GM18951 (cell line): ENCODE data around the gene NASP.

Experiments
- POLR2A ChIP-seq: IDR thresholded peaks from 4 replicates; pipeline ENCODE4 v1.6.1; 2011; ENCODE audit warnings: mild to moderate bottlenecking; ENCODE audit not compliant: insufficient read length, insufficient read depth; ENCODE audit errors: extremely low read depth
- in situ Hi-C: fragments of 300-500 bp; cut with MboI; formaldehyde crosslinking; loops from one replicate; pipeline ENCODE4 v1.12.0; 2022; ENCODE audit warnings: low sequenced_read_pairs, mixed read lengths, inconsistent platforms; ENCODE audit not compliant: unreplicated experiment

Gene NASP

DNA sequence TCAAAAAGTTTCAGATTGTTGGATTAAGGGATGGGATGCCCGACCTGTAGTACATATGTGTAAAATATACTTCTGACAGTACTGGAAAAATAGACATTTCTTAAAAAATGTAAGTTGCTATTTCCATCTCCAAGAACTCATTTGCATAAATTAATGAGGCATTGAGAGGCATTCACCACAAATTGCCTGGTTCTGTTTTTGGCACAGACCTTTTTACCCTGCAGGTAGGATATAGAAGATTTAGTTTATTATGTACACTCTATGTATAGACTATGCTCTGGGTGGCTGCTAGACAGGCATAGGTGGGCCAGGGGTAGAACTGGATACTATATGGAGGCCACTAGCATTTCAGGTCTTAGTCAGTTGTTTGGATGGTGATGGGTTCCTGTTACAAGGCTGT lies 32.0 kb downstream of the NASP start:
- in situ Hi-C loops: no loop called here
- no peak for TF ChIP-seq POLR2A

DNA sequence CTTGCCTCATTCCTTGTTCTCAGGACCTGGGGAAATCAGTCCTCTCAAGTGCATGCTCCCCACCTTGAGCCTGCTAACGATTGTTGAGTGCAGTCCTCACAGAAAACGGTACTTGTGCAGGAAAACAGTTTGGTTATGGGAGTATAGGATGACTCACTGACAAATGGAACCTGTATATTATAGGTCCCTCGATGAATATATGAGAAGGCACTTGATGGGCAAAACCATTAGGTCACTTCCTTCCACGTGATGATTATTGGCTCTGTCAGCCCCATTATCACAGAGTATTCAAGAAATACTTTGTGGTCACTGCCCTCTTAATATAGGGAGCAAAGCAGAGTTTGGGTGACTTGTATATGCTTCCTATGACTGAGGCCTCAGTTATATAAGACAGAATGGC lies 33.8 kb downstream of the NASP start:
- TF ChIP-seq POLR2A: no peak
- in situ Hi-C loops: no loop called here

DNA sequence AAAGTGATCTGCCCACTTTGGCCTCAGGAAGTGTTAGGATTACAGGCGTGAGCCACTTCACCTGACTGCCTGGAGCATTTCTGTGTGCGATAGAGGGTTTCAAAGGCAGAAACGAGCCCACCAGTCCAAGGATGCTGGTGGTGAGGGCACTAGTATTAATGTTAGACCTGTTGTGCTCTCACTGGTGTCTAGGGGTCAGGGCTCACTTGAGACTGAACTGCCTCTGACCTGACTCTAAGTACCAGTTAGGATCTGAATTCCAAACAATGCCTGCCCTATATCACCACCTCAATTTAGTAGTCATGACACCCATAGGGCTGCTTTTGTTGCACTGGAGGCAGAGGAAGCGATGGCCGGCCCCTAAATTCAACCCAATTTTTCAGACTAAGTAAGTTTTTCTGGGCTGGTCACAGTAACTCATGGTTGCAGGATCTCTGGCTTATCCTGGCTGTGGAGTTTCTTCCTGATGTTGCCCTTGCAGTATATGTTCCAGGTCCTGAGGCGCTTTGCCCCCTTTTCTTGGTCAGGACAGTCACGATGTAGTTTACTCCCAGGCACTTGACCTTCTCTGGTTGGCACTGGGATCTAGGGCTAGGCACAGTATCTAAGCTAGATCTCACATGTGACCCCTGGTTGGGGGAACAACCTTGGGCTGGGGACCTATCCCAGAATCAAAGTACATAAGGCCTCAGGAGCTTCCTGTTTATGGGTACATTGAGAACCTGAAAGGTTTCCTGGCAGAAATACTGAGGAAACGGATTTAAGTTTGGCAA lies 35.5 kb downstream of the NASP start:
- in situ Hi-C loops: no loop called here
- TF ChIP-seq POLR2A: no peak

DNA sequence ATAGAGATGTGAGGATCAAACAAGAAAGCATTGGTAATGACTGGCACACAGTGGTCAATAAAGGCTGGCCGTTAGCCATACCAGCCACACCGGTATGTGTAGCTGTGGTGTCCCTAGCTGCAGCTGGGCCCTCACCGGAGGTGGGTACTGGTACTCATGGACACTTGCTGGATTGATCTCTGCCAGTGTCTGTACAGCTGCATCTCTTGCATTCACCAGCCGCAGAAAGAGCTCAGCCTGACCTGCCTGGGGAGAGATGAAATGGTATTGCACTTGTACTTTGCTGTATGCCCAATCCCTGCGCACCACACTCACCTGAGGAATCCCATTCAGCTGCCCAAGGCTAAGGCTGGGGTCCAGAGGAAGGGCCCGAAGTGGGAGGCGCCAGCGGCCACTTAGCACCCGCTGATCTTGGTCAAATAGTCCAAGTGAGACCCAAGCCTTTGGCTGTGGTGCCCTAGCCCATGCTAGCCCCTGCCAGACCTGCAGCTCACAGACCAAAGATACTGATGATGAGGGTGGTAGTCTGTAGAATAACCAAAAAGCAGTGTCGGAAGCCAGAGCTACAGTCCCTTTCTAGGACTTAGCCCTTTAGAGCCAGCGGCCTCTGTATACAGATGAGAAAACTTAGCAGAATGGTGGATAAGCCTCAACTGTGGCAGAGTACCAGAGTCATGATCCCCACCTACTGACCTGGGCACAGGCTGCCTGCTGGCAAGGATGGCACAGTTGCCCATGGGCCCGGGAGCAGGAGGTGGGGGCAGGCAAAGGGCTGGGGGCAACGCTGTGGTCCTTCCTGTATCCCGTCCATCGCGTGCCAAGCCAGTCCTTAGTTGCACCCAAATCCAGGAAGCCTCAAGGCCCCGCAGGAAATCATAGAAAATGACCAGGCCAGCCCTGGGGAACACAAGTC lies 37.0 kb downstream of the NASP start:
- TF ChIP-seq POLR2A: peak; percentile 1
- in situ Hi-C loops: no loop called here

DNA sequence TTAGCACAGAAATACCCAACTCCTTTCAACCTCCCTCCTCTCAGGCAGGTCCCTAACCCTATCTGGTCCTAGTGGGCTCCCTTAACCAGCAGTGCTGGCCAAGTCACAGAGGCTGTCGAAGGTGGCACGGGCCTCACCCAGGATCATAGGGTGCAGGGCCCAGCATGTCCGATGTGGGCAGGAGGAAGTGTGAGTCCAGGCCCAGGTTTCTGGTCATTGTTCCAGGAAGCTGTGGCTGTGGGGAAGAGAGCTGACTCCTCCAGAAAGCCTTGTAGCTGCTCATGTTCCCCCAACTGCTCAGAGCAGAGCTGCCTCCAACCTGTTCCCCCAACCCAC lies 37.6 kb downstream of the NASP start:
- no peak for TF ChIP-seq POLR2A
- in situ Hi-C loops: no loop called here

DNA sequence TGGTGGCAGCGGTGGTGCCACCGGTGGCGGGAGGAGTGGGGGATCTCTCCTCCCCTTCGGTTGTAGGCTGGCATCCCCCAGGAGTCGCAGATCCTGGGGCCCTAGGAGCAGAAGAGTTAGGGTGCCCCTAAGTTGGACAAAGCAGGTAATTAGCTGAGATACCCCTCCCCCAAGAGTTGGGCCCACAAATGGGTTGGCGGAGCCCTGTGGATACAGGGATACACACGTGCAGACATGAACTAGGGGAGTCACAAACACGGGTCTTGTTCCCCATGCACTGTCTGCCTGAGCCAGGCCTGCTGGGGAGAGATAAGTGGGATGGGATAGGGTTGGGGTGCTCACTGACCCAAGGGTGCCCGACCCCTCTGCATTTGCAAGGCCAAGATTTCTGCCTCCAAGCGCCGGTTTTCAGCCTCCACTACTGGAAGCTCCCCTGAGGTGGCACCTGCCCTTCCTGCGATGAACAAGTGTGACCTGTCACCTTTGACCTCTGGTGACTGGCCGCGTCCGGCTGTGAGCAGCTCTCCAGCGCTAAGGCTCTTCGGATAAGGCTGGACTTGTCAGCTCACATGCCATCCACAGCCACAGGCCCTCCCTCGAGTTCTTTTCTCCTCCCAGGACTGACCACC lies 38.2 kb downstream of the NASP start:
- in situ Hi-C loops: no loop called here
- TF ChIP-seq POLR2A: no peak

DNA sequence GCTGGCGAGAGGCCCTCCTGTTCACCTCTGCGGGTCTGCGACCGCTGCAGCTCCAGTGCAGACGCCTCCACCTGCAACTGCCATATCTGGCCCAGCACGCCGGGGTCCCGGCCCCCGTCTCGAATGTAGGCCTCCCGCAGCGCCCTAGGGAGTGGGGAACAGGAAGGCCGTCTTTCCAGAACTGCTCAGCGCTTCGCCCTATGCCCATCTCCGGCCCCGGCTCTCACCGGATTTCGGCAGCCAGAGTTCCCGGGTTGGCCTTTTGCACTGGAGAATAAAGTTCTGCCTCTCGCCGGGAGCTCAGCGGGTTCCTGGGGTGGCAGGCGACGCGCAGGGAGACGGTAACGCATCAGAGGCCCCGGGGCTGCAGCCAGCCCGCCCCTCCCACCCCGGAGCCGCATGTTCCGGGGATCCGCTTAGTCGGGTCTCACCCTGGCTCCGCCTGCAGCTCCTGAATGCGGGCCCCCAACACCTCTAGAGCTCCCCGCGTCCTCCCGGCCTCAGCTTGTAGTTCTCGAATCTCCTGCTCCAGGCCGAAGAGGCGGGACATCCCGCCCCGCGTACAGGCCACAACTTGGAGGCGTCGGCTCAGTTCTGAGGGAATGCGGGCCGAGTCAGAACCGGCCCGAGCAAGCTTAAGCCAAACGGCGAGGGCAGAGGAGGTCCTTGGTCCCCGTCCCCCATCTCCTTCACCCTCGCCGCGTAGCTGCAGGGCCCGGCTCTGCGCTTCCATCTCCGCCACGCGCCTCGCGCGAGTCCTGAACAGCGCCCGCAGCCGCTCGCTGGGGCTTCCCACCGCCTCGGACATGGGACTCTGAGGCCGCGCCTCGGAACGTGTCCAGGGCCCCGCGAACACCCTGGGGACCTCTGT lies 38.9 kb downstream of the NASP start:
- TF ChIP-seq POLR2A: no peak
- in situ Hi-C loops: no loop called here

DNA sequence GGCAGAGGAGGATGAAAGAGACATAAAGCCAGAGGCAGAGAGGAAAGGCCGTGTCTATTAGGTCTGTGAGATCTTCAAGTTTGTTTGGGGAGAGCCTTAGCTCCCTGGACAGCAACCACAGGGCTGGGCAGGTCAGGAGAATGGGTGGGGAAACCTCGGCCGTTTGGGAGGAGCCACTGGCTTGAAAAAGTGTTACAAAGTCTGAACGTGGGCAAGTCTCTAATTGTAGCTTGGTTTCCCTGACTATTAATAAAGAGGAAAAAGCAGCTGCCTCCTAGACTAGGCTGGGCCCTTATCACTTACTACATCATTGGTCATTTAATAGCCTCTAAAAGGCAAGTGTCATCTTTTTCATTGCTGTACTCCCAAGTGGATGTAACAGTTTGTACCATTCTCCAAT lies 40.1 kb downstream of the NASP start, which contains the start of gene CCDC17:
Gene CCDC17 (minus strand): TSS at position 83 of the 400 bp plus-strand sequence. CDS start 145 bp downstream, outside the sequence.
- no peak for TF ChIP-seq POLR2A
- in situ Hi-C loops: no loop called here

DNA sequence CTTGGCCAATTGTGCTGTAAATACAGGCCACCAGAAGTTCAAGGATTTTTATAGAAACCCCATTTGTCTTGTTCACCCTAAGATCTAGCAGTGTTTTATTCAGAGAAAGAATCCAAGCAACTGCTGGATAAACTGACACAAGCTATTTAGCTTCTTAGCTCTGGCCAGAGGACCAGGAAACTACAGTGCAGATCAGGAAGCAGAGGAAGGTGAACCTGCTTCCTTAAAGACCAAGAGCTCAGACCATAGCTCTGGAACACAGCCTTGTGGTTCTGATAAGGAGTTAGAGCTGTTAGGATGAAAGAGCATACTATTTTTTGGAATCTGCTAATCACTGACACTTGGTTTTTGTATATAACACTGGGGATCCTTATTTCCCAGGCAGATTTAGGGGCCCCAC lies 45.2 kb downstream of the NASP start:
- in situ Hi-C loops: no loop called here

DNA sequence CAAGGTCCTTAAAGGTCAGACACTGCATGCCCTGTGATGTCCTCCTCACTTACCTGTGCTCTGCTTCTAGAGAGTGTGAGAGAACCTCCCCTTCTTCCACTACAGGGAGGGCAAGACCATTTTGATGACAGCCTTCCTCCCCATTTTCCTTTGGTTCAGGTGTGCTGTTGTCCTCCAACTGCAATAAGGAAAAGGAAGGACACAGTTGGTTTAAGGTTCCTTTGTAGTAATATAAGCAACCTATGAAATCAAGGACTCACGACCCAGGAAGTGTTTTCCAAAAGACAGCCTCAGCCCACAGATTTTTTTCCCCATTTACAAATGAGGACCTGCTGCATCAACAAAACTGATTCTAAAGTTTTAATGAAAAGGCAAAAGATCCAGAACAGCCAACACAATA lies 46.6 kb downstream of the NASP start:
- in situ Hi-C loops: no loop called here
- no peak for TF ChIP-seq POLR2A

More for the DNA sequence above, 45.2 kb downstream of the NASP start:
- no peak for TF ChIP-seq POLR2A

DNA sequence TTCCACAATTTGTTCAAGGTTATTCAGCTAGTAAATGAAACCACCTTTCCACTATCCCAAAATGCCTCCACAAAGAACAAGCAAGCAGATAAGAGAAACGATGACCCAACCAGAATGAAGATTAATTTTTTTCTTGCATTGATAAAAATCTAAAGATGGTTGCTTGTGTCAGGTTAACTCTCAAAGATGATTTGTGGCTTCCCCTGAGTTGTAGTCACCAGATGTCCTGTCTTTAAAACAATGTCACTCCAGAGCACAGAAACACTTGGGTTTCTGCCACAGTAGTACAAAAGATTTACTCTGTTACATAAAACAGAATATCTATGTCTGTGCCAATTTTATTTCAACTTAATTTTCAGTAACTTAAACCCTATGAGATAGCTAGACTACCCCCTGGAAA lies 51.4 kb downstream of the NASP start:
- no peak for TF ChIP-seq POLR2A
- in situ Hi-C loops: no loop called here

DNA sequence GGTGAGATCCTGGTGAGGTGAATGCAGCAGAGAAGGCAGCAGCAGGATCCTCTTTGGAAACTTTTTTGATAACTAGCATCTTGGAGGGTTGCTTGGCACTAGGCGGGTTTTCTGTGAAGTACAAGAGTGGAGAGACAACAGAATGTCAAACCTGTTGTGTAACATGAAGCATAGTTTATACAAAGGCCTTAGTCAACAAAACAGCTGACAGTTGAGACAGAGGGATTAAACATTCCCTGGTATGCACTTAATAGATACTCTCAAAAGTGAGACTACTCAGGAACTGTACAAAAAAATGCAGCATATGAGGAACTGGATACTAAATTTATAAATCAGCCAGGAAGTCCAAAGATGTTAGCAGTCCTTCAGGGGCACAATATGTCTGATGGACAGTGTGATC lies 56.5 kb downstream of the NASP start:
- no peak for TF ChIP-seq POLR2A
- in situ Hi-C loops: no loop called here
